BE2C (cell line): ENCODE measurements around the gene LRRC74B.
"Not testable (repeated sequence)": the region's sequence is repeated elsewhere in the genome, so short reads cannot be mapped to it uniquely, and the experiment has no call there.

ENCODE experiments used
- DNase-seq: peaks from one replicate; pipeline ENCODE4 v3.0.0-alpha.2; 2020
- H3K27me3 ChIP-seq: fragments of 250-450 bp; sonication (Bioruptor Pico); 2 replicates; pipeline ENCODE4 v1.5.1; 2020; ENCODE audit warnings: mild to moderate bottlenecking
- H3K36me3 ChIP-seq: fragments of 250-450 bp; sonication (Bioruptor Pico); 2 replicates; pipeline ENCODE4 v1.5.1; 2020; ENCODE audit warnings: mild to moderate bottlenecking
- H3K4me1 ChIP-seq: fragments of 250-450 bp; sonication (Bioruptor Pico); 2 replicates; pipeline ENCODE4 v1.5.1; 2020
- H3K4me3 ChIP-seq: 2 replicates; pipeline ENCODE4 v1.5.1; 2011; ENCODE audit warnings: low read depth, low read length
- H3K9me3 ChIP-seq: fragments of 250-450 bp; sonication (Bioruptor Pico); 2 replicates; pipeline ENCODE4 v1.5.1; 2020
- CTCF ChIP-seq: IDR thresholded peaks from 2 replicates; pipeline ENCODE4 v1.5.1; 2012; ENCODE audit warnings: mild to moderate bottlenecking, low read depth, low read length

Gene LRRC74B

GRCh38 chr22:21054046-21054713, 8.4 kb downstream of the LRRC74B start:
- DNase-seq, result no peak
- Histone ChIP-seq H3K9me3 (no peaks in the 10 kb centered on the region), H3K4me1 (no peaks in the 10 kb centered on the region), H3K27me3 (no peaks in the 10 kb centered on the region), H3K36me3 (no peaks in the 10 kb centered on the region), H3K4me3 (no peak overlapping the region)
- TF ChIP-seq CTCF, result no peak

GRCh38 chr22:21054714-21055563, 9.2 kb downstream of the LRRC74B start:
- H3K27me3 ChIP-seq, result no peaks in the 10 kb centered on the region
- no peaks in the 10 kb centered on the region for H3K9me3 ChIP-seq
- DNase-seq, result no peak
- H3K4me1 ChIP-seq, result no peaks in the 10 kb centered on the region
- no peaks in the 10 kb centered on the region for H3K36me3 ChIP-seq
- no peak for TF ChIP-seq CTCF
- no peak overlapping the region for H3K4me3 ChIP-seq

- no peak for TF ChIP-seq CTCF
- H3K4me1 ChIP-seq, result no peaks in the 10 kb centered on the region
- no peaks in the 10 kb centered on the region for H3K9me3 ChIP-seq
- H3K36me3 ChIP-seq, result no peaks in the 10 kb centered on the region
- H3K27me3 ChIP-seq, result no peaks in the 10 kb centered on the region
- no peak for DNase-seq
- H3K4me3 ChIP-seq, result no peak overlapping the region
Observed at GRCh38 chr22:21055564-21055834, 9.8 kb downstream of the LRRC74B start.

GRCh38 chr22:21055880-21056319, 10.2 kb downstream of the LRRC74B start:
- DNase-seq, result no peak
- Histone ChIP-seq H3K4me3 (no peak overlapping the region), H3K36me3 (no peaks in the 10 kb centered on the region), H3K27me3 (no peaks in the 10 kb centered on the region), H3K9me3 (no peaks in the 10 kb centered on the region), H3K4me1 (no peaks in the 10 kb centered on the region)
- TF ChIP-seq CTCF, result no peak

- not testable (repeated sequence) for DNase-seq, H3K4me3 ChIP-seq, H3K27me3 ChIP-seq, H3K9me3 ChIP-seq, H3K36me3 ChIP-seq, H3K4me1 ChIP-seq
Observed at GRCh38 chr22:21060363-21060762, 14.6 kb downstream of the LRRC74B start.

- H3K4me1 ChIP-seq, H3K9me3 ChIP-seq, DNase-seq, H3K27me3 ChIP-seq, H3K4me3 ChIP-seq, H3K36me3 ChIP-seq: not testable (repeated sequence)
Observed at GRCh38 chr22:21061660-21062321, 16.0 kb downstream of the LRRC74B start.

- not testable (repeated sequence) for DNase-seq, H3K27me3 ChIP-seq
Observed at GRCh38 chr22:21064425-21064824, 18.7 kb downstream of the LRRC74B start.

More at GRCh38 chr22:21064425-21064824, 18.7 kb downstream of the LRRC74B start:
- H3K36me3 ChIP-seq, H3K4me1 ChIP-seq, H3K9me3 ChIP-seq, H3K4me3 ChIP-seq: not testable (repeated sequence)
